ENCODE results near the gene ICA1.

GRCh38 chr7:8221101-8221495, 40.9 kb downstream of the ICA1 start:
- TF ChIP-seq CTCF (conservative IDR thresholded peaks at IDR 0.05; ENCODE audit: low read depth, low read length): no peak
- no peak for TF ChIP-seq RAD21 (IDR thresholded peaks at IDR 0.05; ENCODE audit: low read length)
- TF ChIP-seq CEBPB (IDR thresholded peaks at IDR 0.05; ENCODE audit: low read depth, low read length): no peak

All from IMR-90 (cell line).